ENCODE measurements around the gene PDE3A. TPM values are rescaled to one million over a fixed set of nuclear protein-coding genes. Genes with fewer than 3 reads are reported as not detected.

Gene PDE3A
- total and polyA plus RNA-seq, 10 of the 15 experiments (the other 5 are each of a cell fraction or from before 2014, with no cell fraction given) = 0.01 to 2.6 (median 1.5) TPM

- FAIRE-seq (no peak), ATAC-seq (no peak), DNase-seq (ENCODE audit: low read depth, low spot score) (no peak)
- RAD21 ChIA-PET (ENCODE audit: unreplicated experiment) = no interaction called here
- no peak for TF ChIP-seq ATF3 (IDR thresholded peaks at IDR 0.05; ENCODE audit: borderline replicate concordance, extremely low read depth, low read depth, low read length)
- TF ChIP-seq IRF4 (IDR thresholded peaks at IDR 0.05; ENCODE audit: low read depth, low read length) = no peak
- no peak for TF ChIP-seq MYC (IDR thresholded peaks at IDR 0.05; ENCODE audit: insufficient read depth, insufficient read length, insufficient replicate concordance, low read length, severe bottlenecking)
- no peak for TF ChIP-seq ZNF24 (IDR thresholded peaks at IDR 0.05)
- TF ChIP-seq CREM (IDR thresholded peaks at IDR 0.05; ENCODE audit: low read depth) = no peak
- no peak for TF ChIP-seq ASH2L (IDR thresholded peaks at IDR 0.05; ENCODE audit: borderline replicate concordance, low read depth)
- no peak for TF ChIP-seq ZBED1 (IDR thresholded peaks at IDR 0.05; ENCODE audit: borderline replicate concordance)
- no peak for TF ChIP-seq SMAD1 (IDR thresholded peaks at IDR 0.05; ENCODE audit: low read depth, partially characterized antibody)
- TF ChIP-seq SP1 (IDR thresholded peaks at IDR 0.05; ENCODE audit: low read depth, low read length) = no peak
- no peak for TF ChIP-seq RCOR1 (conservative IDR thresholded peaks at IDR 0.05; ENCODE audit: low read depth, low read length)
- no peak for TF ChIP-seq ZBTB33 (IDR thresholded peaks at IDR 0.05)
- TF ChIP-seq USF1 (IDR thresholded peaks at IDR 0.05; ENCODE audit: borderline replicate concordance, extremely low read length, insufficient read depth, low read depth, low read length) = no peak
- TF ChIP-seq ATF7 (IDR thresholded peaks at IDR 0.05; ENCODE audit: low read depth) = no peak
- TF ChIP-seq SUPT20H (IDR thresholded peaks at IDR 0.05; ENCODE audit: borderline replicate concordance, control insufficient read depth, low read depth, low read length) = no peak
- no peak for TF ChIP-seq USF2 (IDR thresholded peaks at IDR 0.05; ENCODE audit: borderline replicate concordance, low read depth, low read length)
- Histone ChIP-seq H3K27me3 (replicated peaks in 1 of 2; ENCODE audit: control insufficient read depth in 2 of 2, insufficient read depth in 2 of 2, low read length in 1 of 2) (no peaks in the 10 kb centered on the region), H3K9ac (ENCODE audit: control insufficient read depth, insufficient read depth, low read length) (no peak overlapping the region), H3K36me3 (ENCODE audit: control insufficient read depth in 2 of 2, insufficient read depth in 2 of 2, low read length in 1 of 2) (no peaks in the 10 kb centered on the region), H3K4me2 (ENCODE audit: control insufficient read depth, insufficient read depth) (no peak overlapping the region), H3K9me3 (replicated peaks; ENCODE audit: control insufficient read depth, insufficient read depth, low read length) (no peaks in the 10 kb centered on the region), H3K79me2 (ENCODE audit: control insufficient read depth, insufficient read depth, low read length) (no peaks in the 10 kb centered on the region), H2AFZ (ENCODE audit: control insufficient read depth, low read depth, low read length) (no peak overlapping the region), H3K27ac (ENCODE audit: control insufficient read depth, insufficient read depth) (no peak overlapping the region), H4K20me1 (ENCODE audit: control insufficient read depth, insufficient read depth) (no peaks in the 10 kb centered on the region), H3K4me1 (ENCODE audit: control insufficient read depth, insufficient read depth, low read length) (no peaks in the 10 kb centered on the region), H3K4me3 (no peak overlapping the region)
- POLR2A ChIA-PET = no interaction called here
- SMC1A ChIA-PET (ENCODE audit: uncharacterized antibody, unreplicated experiment) = no interaction called here
- no TSS peak for BruUV-seq (replicated peaks)
- intact Hi-C loops (cut with micrococcal nuclease; ENCODE audit: unreplicated experiment) (no loop called here), in situ Hi-C loops (cut with MboI) (loop anchor here (25.0 kb wide), 1 partner anchor 853 kb away; no protein-coding TSS in a partner anchor)
- 2% methylated on average over 3 of the region's 3 CpGs for WGBS (ENCODE audit: insufficient coverage, insufficient replicate concordance, low lambda C conversion rate, missing lambda C conversion rate)
- CTCF ChIA-PET = no interaction called here
Observed at GRCh38 chr12:20590570-20590969, 222.2 kb downstream of the PDE3A start.
